HEK293T (cell line): ENCODE data around the gene GNB5.

Source experiments
- CTCF ChIA-PET: fragments of 350-600 bp; formaldehyde crosslinking; extraction: SDS; loops from one replicate; lab custom pipeline; 2021; ENCODE audit warnings: antibody characterized with exemption, inconsistent platforms; lab: Yijun Ruan, JAX
- POLR2A ChIA-PET: fragments of 350-600 bp; formaldehyde crosslinking; extraction: SDS; loops from one replicate; lab custom pipeline; 2020; ENCODE audit warnings: antibody characterized with exemption, inconsistent platforms; lab: Yijun Ruan, JAX
- DNase-seq: peaks from one replicate; pipeline ENCODE4 v3.0.0; 2012; ENCODE audit warnings: mixed read lengths; ENCODE audit errors: extremely low spot score
- ARNT ChIP-seq: fragments of 450-650 bp; IDR thresholded peaks from 2 replicates; pipeline ENCODE4 v1.6.1; 2017; ENCODE audit warnings: mild to moderate bottlenecking
- BHLHE40 ChIP-seq: fragments of 450-650 bp; IDR thresholded peaks from 2 replicates; pipeline ENCODE4 v1.6.1; 2016; ENCODE audit warnings: mild to moderate bottlenecking, moderate library complexity, borderline replicate concordance
- CTBP1 ChIP-seq: fragments of 450-650 bp; IDR thresholded peaks from 2 replicates; pipeline ENCODE4 v1.6.1; 2016; ENCODE audit warnings: borderline replicate concordance
- ELF4 ChIP-seq: fragments of 450-650 bp; IDR thresholded peaks from 2 replicates; pipeline ENCODE4 v1.6.1; 2017; ENCODE audit warnings: antibody characterized with exemption
- FOXA1 ChIP-seq: fragments of 450-650 bp; IDR thresholded peaks from 2 replicates; pipeline ENCODE4 v1.6.1; 2016; ENCODE audit warnings: mild to moderate bottlenecking
- FOXK2 ChIP-seq: fragments of 450-650 bp; IDR thresholded peaks from 2 replicates; pipeline ENCODE4 v1.6.1; 2016; ENCODE audit warnings: mild to moderate bottlenecking
- FOXM1 ChIP-seq: fragments of 450-650 bp; IDR thresholded peaks from 2 replicates; pipeline ENCODE4 v1.6.1; 2017; ENCODE audit warnings: mild to moderate bottlenecking, borderline replicate concordance
- HDGF ChIP-seq: fragments of 450-650 bp; IDR thresholded peaks from 2 replicates; pipeline ENCODE4 v1.6.1; 2017; ENCODE audit warnings: antibody characterized with exemption, borderline replicate concordance
- L3MBTL2 ChIP-seq: fragments of 450-650 bp; conservative IDR thresholded peaks from 2 replicates; pipeline ENCODE4 v1.6.1; 2016; ENCODE audit warnings: mild to moderate bottlenecking
- LEF1 ChIP-seq: fragments of 450-650 bp; IDR thresholded peaks from 2 replicates; pipeline ENCODE4 v1.6.1; 2017; ENCODE audit warnings: mild to moderate bottlenecking, borderline replicate concordance
- NFRKB ChIP-seq: fragments of 450-650 bp; IDR thresholded peaks from 2 replicates; pipeline ENCODE4 v1.6.1; 2016; ENCODE audit warnings: mild to moderate bottlenecking, moderate library complexity
- SP1 ChIP-seq: fragments of 450-650 bp; IDR thresholded peaks from 2 replicates; pipeline ENCODE4 v1.6.1; 2017
- SUZ12 ChIP-seq: fragments of 450-650 bp; IDR thresholded peaks from 2 replicates; pipeline ENCODE4 v1.6.1; 2016; ENCODE audit warnings: mild to moderate bottlenecking
- TARDBP ChIP-seq: fragments of 450-650 bp; IDR thresholded peaks from 2 replicates; pipeline ENCODE4 v1.6.1; 2016
- ZNF384 ChIP-seq: fragments of 450-650 bp; IDR thresholded peaks from 2 replicates; pipeline ENCODE4 v1.6.1; 2016
- TF ChIP-seq, protein P1 (sequence below): fragments of 450-650 bp; IDR thresholded peaks from 2 replicates; pipeline ENCODE4 v1.6.1; 2016

Gene GNB5

DNA sequence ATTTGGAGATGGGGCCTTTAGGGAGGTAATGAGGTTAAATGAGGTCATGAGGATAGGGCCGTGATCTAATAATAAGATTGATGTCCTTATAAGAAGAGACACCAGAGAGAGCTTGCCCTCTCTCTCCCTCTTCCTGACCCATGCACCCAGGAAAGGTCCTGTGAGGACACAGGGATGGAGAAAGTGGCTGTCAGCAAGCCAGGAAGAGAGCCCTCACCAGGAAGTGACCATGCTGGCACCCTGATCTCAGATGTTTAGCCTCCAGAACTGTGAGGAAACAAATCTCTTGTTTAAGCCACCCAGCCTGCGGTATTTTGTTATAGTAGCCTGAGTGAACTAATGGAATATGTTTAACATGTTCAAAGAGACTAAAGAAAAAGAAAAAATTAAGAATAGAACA lies 15.3 kb upstream of the GNB5 start:
- no peak for TF ChIP-seq ZNF384
- TF ChIP-seq, protein P1, sequence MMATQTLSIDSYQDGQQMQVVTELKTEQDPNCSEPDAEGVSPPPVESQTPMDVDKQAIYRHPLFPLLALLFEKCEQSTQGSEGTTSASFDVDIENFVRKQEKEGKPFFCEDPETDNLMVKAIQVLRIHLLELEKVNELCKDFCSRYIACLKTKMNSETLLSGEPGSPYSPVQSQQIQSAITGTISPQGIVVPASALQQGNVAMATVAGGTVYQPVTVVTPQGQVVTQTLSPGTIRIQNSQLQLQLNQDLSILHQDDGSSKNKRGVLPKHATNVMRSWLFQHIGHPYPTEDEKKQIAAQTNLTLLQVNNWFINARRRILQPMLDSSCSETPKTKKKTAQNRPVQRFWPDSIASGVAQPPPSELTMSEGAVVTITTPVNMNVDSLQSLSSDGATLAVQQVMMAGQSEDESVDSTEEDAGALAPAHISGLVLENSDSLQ = no peak
- TF ChIP-seq ARNT = no peak
- TF ChIP-seq SUZ12 = no peak
- no peak for TF ChIP-seq ELF4
- TF ChIP-seq CTBP1 = no peak
- TF ChIP-seq LEF1 = no peak
- TF ChIP-seq BHLHE40 = no peak
- DNase-seq = no peak
- ChIA-PET POLR2A (no interaction called here), CTCF (no interaction called here)

DNA sequence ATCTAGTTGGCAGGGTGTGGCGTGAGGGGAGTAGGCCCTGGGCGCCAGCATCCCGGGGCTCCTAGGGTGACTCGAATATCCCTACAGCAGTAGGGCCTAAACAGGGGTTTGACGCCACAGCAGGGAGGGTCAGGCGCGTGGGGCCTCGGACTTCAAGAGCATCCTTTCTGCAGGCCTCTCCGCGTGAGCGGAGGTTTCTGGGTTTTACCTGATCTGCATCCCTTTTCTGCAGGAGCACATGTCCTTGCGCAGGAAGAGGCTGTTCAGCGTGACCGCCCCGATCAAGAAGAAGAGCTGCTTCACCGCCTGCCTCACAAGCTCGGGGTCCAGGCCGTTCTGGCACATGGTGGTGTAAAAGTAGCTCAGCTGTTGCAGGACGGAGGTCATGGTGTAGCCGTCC lies 13.5 kb upstream of the GNB5 start:
- no peak for TF ChIP-seq ARNT
- TF ChIP-seq L3MBTL2 = no peak
- ChIA-PET CTCF (no interaction called here), POLR2A (no interaction called here)
- DNase-seq = no peak

DNA sequence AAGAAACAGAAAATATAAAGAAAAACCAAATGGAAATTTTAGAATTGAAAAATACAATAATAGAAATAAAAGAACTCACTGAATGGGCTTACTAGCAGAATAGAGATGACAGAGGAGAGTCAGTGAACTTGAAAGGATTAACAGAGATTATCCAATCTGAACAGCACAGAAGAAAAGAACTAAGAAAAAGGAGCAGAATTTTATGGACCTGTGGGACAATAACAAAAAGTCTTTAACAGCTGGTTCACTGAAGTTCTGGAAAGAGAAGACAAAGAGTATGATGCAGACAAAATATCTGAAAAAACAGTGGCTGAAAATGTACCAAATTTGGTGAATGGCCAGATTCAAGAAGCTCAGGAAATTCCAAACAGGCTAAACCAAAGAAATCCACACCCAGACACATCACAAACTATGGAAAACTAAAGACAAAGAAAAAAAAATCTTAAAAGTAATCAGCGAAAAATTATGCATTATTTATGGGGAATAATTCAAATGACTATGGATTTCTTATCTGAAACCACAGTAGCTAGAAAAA lies 9.7 kb upstream of the GNB5 start:
- ChIA-PET POLR2A (no interaction called here), CTCF (no interaction called here)
- no peak for TF ChIP-seq SP1
- no peak for TF ChIP-seq L3MBTL2
- TF ChIP-seq BHLHE40 = no peak
- no peak for TF ChIP-seq NFRKB
- no peak for TF ChIP-seq ZNF384
- TF ChIP-seq FOXM1 = no peak
- TF ChIP-seq LEF1 = no peak
- TF ChIP-seq CTBP1 = no peak
- no peak for TF ChIP-seq ELF4
- DNase-seq = no peak

DNA sequence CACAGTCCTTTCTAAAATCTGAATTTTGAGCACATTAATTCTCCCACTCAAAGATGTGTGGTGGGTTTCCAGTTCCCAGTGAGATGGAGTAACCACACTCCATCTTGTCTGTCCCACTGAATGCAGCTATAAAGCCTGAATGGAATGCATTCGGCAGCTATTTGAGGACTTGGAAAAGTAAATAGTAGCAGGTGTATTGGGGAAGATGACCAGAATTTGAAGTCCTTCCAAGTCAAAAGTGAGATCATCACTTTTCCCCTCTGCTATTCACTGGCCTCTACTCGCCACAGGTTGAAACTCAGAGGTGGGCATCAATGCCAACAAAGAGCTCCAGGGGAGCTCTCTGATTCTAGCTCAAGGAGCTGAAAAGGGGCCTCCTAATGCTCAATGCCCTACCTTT lies 8.1 kb upstream of the GNB5 start:
- TF ChIP-seq HDGF (no peak), FOXA1 (no peak), CTBP1 (no peak), FOXM1 (no peak), NFRKB (no peak), ZNF384 (no peak), L3MBTL2 (no peak), SUZ12 (no peak), ARNT (no peak), ELF4 (no peak), TARDBP (no peak), LEF1 (no peak), SP1 (no peak)
- TF ChIP-seq, protein P1 = no peak
- ChIA-PET POLR2A (interaction anchor here (1.2 kb wide), 1 partner anchor 19 kb away, joined by 3 read pairs; no protein-coding TSS in a partner anchor), CTCF (no interaction called here)
- no peak for DNase-seq

DNA sequence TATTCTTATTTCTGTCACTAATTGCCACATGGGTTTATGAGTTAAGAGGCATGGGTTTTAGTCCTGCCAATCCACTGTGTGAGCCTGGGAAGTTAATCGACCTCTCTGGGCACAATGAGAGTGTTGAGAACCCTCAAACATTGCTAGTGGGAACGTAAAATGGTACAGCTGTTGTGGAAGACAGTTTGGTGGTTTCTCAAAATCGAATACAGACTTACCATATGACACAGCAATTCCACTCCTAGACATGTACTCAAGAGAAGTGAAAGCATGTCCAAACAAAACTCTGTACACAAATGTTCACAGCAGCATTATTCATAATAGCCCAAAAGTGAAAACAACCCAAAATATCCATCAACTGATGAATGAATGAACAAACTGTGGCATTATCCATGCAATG lies 5.7 kb upstream of the GNB5 start:
- DNase-seq = no peak
- ChIA-PET CTCF (interaction anchor here (0.7 kb wide), 1 partner anchor 11 kb away, joined by 4 read pairs; no protein-coding TSS in a partner anchor), POLR2A (interaction anchor here (1.1 kb wide), 1 partner anchor 17 kb away, joined by 3 read pairs; no protein-coding TSS in a partner anchor)

DNA sequence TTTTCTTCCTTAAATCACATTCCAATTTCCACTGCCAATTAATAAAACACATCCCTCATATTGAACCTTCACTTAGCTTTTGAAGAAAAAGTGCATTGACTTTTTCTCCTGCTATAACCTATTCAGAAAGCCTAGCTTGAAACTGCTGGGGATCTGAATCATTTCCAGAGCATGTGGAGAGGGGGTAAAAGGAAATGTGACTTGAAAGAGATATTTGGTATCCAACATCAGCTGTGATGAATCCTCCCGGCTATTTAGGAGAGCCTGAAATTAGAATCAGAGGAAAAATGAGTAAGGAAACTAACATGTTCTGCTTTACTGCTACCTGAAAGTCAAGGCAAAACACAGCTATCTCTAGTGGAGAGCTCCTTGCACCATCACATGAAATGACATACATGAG lies 2.6 kb upstream of the GNB5 start:
- no peak for DNase-seq
- TF ChIP-seq ELF4 (no peak), FOXA1 (no peak), FOXM1 (no peak)
- TF ChIP-seq, protein P1 = no peak
- CTCF ChIA-PET = interaction anchor here (0.8 kb wide), 1 partner anchor 15 kb away, joined by 3 read pairs; no protein-coding TSS in a partner anchor
- POLR2A ChIA-PET = no interaction called here

More for the DNA sequence above, 5.7 kb upstream of the GNB5 start:
- TF ChIP-seq ZNF384 (no peak), ARNT (no peak), FOXM1 (no peak), LEF1 (no peak), NFRKB (no peak), FOXK2 (no peak), CTBP1 (no peak), L3MBTL2 (no peak), SUZ12 (no peak), BHLHE40 (no peak), HDGF (no peak), FOXA1 (no peak), SP1 (no peak), TARDBP (no peak)
- TF ChIP-seq, protein P1 = no peak
